ENCODE measurements around the gene AOX1. TPM values are rescaled to one million over a fixed set of nuclear protein-coding genes. Genes with fewer than 3 reads are reported as not detected.

AOX1 gene
- total RNA-seq, 1 experiment from 2014 or later = 57.2 TPM

DNA sequence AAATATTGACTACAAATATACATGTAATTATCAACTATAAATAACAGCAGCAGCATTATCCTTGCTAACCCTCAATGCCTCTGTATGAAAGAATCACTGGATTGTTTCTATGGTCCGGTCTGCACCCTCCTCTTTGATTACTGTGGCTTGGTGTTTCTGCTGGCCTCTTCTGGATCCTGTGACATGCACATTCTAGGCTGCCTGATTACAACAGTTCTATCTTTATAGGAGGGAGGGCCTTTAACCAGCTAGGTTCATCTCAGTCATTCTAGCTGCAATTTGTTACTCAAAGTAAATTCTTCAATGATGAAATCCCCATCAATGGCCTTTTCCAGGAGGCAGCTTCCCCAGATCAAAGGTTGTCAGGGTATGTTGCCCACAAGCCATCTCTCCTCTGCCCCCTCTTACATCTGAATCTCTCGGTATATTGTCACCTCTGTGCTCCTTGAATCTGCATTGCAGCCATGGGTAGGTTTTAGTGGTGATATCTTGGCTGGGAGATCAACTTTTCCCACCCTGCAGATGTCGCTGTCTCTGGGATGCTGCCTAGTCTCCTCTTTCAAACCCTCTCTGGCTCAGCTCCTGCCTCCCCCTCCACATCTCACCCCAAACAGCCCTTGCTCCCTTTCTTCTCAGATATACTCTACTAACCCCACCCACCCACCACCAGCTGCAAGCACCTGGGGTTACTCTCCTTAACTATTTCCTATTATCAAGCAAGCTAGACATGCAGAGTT is 119.7 kb downstream of the AOX1 start:
- Histone ChIP-seq H3K9me3 (ENCODE audit: low read length) (no peaks in the 10 kb centered on the region), H4K20me1 (ENCODE audit: low read length) (no peaks in the 10 kb centered on the region), H3K9me2 (replicated peaks; ENCODE audit: low read length) (no peaks in the 10 kb centered on the region), H3K9ac (ENCODE audit: low read length) (no peak overlapping the region), H3K4me1 (ENCODE audit: insufficient read depth, low read length) (peaks cover 18% of the 10 kb centered on the region), H3K4me2 (ENCODE audit: low read length) (no peak overlapping the region), H3K79me2 (ENCODE audit: low read length) (no peaks in the 10 kb centered on the region), H3K4me3 (ENCODE audit: low read length) (no peak overlapping the region), H3K36me3 (ENCODE audit: low read depth, low read length) (no peaks in the 10 kb centered on the region), H2AFZ (ENCODE audit: low read length) (no peak overlapping the region), H3K27ac (ENCODE audit: low read length) (no peak overlapping the region), H3K27me3 (ENCODE audit: low read length) (no peaks in the 10 kb centered on the region), H3F3A (ENCODE audit: low read length, unreplicated experiment) (no peaks in the 10 kb centered on the region)
- CTCF ChIA-PET = interaction anchor here (0.6 kb wide), 1 partner anchor 24 kb away, joined by 9 read pairs; no protein-coding TSS in a partner anchor
- no TSS peak for BruUV-seq (replicated peaks)
- ATAC-seq (no peak), DNase-seq (no peak)
- POLR2A ChIA-PET (ENCODE audit: unreplicated experiment) = interaction anchor here (0.7 kb wide), 1 partner anchor 151 kb away, joined by 3 read pairs; no protein-coding TSS in a partner anchor
- TF ChIP-seq EZH2 (IDR thresholded peaks at IDR 0.05; ENCODE audit: low read length, unreplicated experiment) = no peak
- no peak for TF ChIP-seq EZH2phosphoT487 (IDR thresholded peaks at IDR 0.05; ENCODE audit: borderline replicate concordance, low read length)
- TF ChIP-seq, protein P1, sequence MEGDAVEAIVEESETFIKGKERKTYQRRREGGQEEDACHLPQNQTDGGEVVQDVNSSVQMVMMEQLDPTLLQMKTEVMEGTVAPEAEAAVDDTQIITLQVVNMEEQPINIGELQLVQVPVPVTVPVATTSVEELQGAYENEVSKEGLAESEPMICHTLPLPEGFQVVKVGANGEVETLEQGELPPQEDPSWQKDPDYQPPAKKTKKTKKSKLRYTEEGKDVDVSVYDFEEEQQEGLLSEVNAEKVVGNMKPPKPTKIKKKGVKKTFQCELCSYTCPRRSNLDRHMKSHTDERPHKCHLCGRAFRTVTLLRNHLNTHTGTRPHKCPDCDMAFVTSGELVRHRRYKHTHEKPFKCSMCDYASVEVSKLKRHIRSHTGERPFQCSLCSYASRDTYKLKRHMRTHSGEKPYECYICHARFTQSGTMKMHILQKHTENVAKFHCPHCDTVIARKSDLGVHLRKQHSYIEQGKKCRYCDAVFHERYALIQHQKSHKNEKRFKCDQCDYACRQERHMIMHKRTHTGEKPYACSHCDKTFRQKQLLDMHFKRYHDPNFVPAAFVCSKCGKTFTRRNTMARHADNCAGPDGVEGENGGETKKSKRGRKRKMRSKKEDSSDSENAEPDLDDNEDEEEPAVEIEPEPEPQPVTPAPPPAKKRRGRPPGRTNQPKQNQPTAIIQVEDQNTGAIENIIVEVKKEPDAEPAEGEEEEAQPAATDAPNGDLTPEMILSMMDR (conservative IDR thresholded peaks at IDR 0.05; ENCODE audit: low read depth, low read length) = no peak
- intact Hi-C loops (cut with micrococcal nuclease) = no loop called here

DNA sequence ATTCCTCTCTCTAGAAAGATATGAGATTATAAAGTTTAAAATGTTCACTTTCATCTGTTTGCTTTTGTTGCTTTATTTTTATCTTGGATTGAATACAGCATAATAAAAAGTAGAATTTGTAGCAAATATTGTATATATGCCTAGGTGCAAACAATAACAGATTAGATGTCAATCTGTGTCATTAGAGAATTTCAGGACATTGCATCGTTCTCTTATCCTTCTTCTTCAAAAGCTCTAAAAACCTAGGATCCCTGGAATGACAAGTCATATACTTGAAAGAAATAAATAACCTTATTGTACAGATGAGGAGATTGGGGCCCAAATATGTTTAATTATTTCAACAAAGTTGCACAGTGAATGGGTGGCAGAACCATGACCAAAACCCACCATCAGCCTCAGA is 123.1 kb downstream of the AOX1 start:
- BruUV-seq (replicated peaks) = no TSS peak
- H3K9ac ChIP-seq (ENCODE audit: low read length) = no peak overlapping the region
- H3K79me2 ChIP-seq (ENCODE audit: low read length) = no peaks in the 10 kb centered on the region
- H3K9me3 ChIP-seq (ENCODE audit: low read length) = no peaks in the 10 kb centered on the region
- no peaks in the 10 kb centered on the region for H3K36me3 ChIP-seq (ENCODE audit: low read depth, low read length)
- ChIA-PET CTCF (no interaction called here), POLR2A (ENCODE audit: unreplicated experiment) (interaction anchor here (0.5 kb wide), 1 partner anchor 107 kb away, joined by 3 read pairs; no protein-coding TSS in a partner anchor)
- peaks cover 8% of the 10 kb centered on the region for H3K4me1 ChIP-seq (ENCODE audit: insufficient read depth, low read length)
- no peak overlapping the region for H2AFZ ChIP-seq (ENCODE audit: low read length)
- H3K27me3 ChIP-seq (ENCODE audit: low read length) = no peaks in the 10 kb centered on the region
- H3K9me2 ChIP-seq (replicated peaks; ENCODE audit: low read length) = no peaks in the 10 kb centered on the region
- no peak overlapping the region for H3K27ac ChIP-seq (ENCODE audit: low read length)
- H4K20me1 ChIP-seq (ENCODE audit: low read length) = no peaks in the 10 kb centered on the region
- intact Hi-C loops (cut with micrococcal nuclease) = no loop called here
- DNase-seq = no peak
- ATAC-seq = no peak
- H3F3A ChIP-seq (ENCODE audit: low read length, unreplicated experiment) = no peaks in the 10 kb centered on the region
- no peak overlapping the region for H3K4me2 ChIP-seq (ENCODE audit: low read length)
- no peak for TF ChIP-seq EZH2 (IDR thresholded peaks at IDR 0.05; ENCODE audit: low read length, unreplicated experiment)
- TF ChIP-seq, protein P1 (conservative IDR thresholded peaks at IDR 0.05; ENCODE audit: low read depth, low read length) = no peak
- no peak for TF ChIP-seq EZH2phosphoT487 (IDR thresholded peaks at IDR 0.05; ENCODE audit: borderline replicate concordance, low read length)
- H3K4me3 ChIP-seq (ENCODE audit: low read length) = no peak overlapping the region
